PC-9 (cell line): ENCODE results near the gene ITGA5. TPM values are rescaled to one million over a fixed set of nuclear protein-coding genes. Genes with fewer than 3 reads are reported as not detected.

Experiments
- BruUV-seq: library from RNA; stranded (reverse); fragments of 400-500 nt; replicated peaks from 2 replicates; lab custom pipeline; 2021; lab: Mats Ljungman, UMichigan
- CTCF ChIA-PET: fragments of 300-600 bp; sonication (Branson Sonifier 250); formaldehyde crosslinking; loops from one replicate; lab custom pipeline; 2022; ENCODE audit warnings: antibody characterized with exemption; lab: Charles Lee
- POLR2A ChIA-PET: fragments of 300-600 bp; sonication (Branson Sonifier 250); formaldehyde crosslinking; loops from one replicate; lab custom pipeline; 2022; ENCODE audit warnings: antibody characterized with exemption; ENCODE audit not compliant: unreplicated experiment; lab: Charles Lee
- DNase-seq, 2 experiments: peaks; one replicate each; pipeline versions ENCODE4 v3.0.0 to v3.0.0-alpha.2; 2015 to 2022; ENCODE audit warnings: mixed read lengths in 1 of 2
- H2AFZ ChIP-seq: fragments of 200-600 bp; sonication (generic); 2 replicates; pipeline ENCODE4 v1.8.1; 2017; ENCODE audit warnings: antibody characterized with exemption
- H3F3A ChIP-seq: fragments of 200-600 bp; sonication (generic); 2 replicates; pipeline ENCODE4 v1.8.1; 2017; ENCODE audit warnings: antibody characterized with exemption, mild to moderate bottlenecking, low read depth; ENCODE audit not compliant: insufficient read depth
- H3K27ac ChIP-seq: fragments of 200-600 bp; sonication (generic); 2 replicates; pipeline ENCODE4 v1.6.1; 2016; ENCODE audit warnings: mixed run types
- H3K27me3 ChIP-seq: fragments of 200-600 bp; sonication (generic); 2 replicates; pipeline ENCODE4 v1.6.1; 2016; ENCODE audit warnings: low read depth, mixed run types; ENCODE audit not compliant: insufficient read depth
- H3K36me3 ChIP-seq: fragments of 200-600 bp; sonication (generic); 2 replicates; pipeline ENCODE4 v1.6.1; 2016; ENCODE audit warnings: low read depth, mixed run types
- H3K4me1 ChIP-seq: fragments of 200-600 bp; sonication (generic); replicated peaks from 2 replicates; pipeline ENCODE4 v1.6.1; 2016; ENCODE audit warnings: mixed run types; ENCODE audit not compliant: insufficient read depth
- H3K4me2 ChIP-seq: fragments of 200-600 bp; sonication (generic); 2 replicates; pipeline ENCODE4 v1.6.1; 2017; ENCODE audit warnings: mixed run types
- H3K4me3 ChIP-seq: fragments of 200-600 bp; sonication (generic); 2 replicates; pipeline ENCODE4 v1.6.1; 2016; ENCODE audit warnings: mixed run types
- H3K79me2 ChIP-seq: fragments of 200-600 bp; sonication (generic); 2 replicates; pipeline ENCODE4 v1.6.1; 2017; ENCODE audit warnings: low read depth, mixed run types
- H3K9me2 ChIP-seq: fragments of 200-600 bp; sonication (generic); 2 replicates; pipeline ENCODE4 v1.8.1; 2017; ENCODE audit warnings: mild to moderate bottlenecking; ENCODE audit not compliant: insufficient read depth
- H3K9me3 ChIP-seq: fragments of 200-600 bp; sonication (generic); 2 replicates; pipeline ENCODE4 v1.8.1; 2016; ENCODE audit warnings: low read depth; ENCODE audit not compliant: insufficient read depth
- H4K20me1 ChIP-seq: fragments of 200-600 bp; sonication (generic); 2 replicates; pipeline ENCODE4 v1.8.1; 2017; ENCODE audit not compliant: insufficient read depth
- EZH2 ChIP-seq: fragments of 200-600 bp; sonication (generic); IDR thresholded peaks from 2 replicates; pipeline ENCODE4 v1.8.0; 2017; ENCODE audit warnings: antibody characterized with exemption, low read depth
- intact Hi-C: fragments of 100-400 bp; cut with micrococcal nuclease; formaldehyde crosslinking; loops from one replicate; pipeline ENCODE4 v1.10.0; 2022; ENCODE audit not compliant: unreplicated experiment
- total RNA-seq: library from RNA; stranded (reverse); gene quantifications from 2 replicates; pipeline ENCODE4 v1.2.3, GENCODE V29; 2021
- TF ChIP-seq, protein P1 (sequence below): fragments of 200-600 bp; sonication (generic); conservative IDR thresholded peaks from 2 replicates; pipeline ENCODE4 v1.6.1; 2017; ENCODE audit warnings: mixed run types, antibody characterized with exemption, mild to moderate bottlenecking, moderate library complexity

Gene ITGA5
- total RNA-seq, 1 experiment from 2014 or later, result 28.4 TPM

DNA sequence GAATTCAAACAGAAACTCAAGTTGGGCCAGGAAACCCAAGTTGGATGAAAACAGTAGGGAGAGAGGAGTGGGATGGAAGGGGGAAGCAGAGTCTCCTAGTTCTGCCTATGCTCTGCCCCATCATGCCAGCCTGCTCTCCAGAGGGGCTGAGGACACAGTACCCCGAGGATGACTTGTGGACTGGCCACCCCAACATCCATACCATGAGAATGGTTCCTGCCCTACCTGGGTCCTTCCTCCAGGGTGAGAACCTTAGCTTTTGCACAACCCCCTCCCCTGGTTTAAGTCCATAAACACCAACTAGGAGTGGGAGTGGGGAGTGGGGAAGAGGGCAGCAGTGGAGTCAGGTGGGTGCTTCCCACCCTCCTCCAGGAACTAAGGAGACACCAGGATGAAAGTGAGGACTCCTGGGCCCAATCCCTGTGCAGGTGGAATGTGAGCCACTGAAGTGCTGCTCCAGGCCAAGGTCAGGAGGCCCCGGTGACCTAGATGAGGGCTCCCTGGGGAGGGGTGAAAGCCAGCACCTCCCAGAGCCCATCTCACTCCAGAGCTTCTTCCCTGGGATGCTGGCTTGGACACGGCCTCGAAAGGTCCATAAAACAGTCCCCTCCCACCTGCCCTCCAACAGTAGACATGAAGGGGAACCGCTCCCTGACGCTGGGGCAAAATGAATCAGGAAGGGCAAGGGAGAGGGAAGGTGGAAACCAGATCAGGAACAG is 41.1 kb downstream of the ITGA5 start:
- Histone ChIP-seq H3K36me3 (no peaks in the 10 kb centered on the region), H3K79me2 (no peaks in the 10 kb centered on the region), H3K9me2 (no peaks in the 10 kb centered on the region), H3K4me2 (peak overlapping the region; percentile 94; the same call in 1 of the 2 replicates), H3F3A (peaks cover 15% of the 10 kb centered on the region; the same call in 1 of the 2 replicates), H3K27me3 (no peaks in the 10 kb centered on the region), H3K4me3 (peak overlapping the region; percentile 59; the same call in 1 of the 2 replicates), H3K4me1 (peaks cover 37% of the 10 kb centered on the region), H3K27ac (no peak overlapping the region), H3K9me3 (no peaks in the 10 kb centered on the region), H4K20me1 (no peaks in the 10 kb centered on the region), H2AFZ (no peak overlapping the region)
- DNase-seq, result no peak
- no TSS peak for BruUV-seq
- ChIA-PET CTCF (interaction anchor here (1.6 kb wide), 1 partner anchor 9 kb away, joined by 8 read pairs; no protein-coding TSS in a partner anchor), POLR2A (no interaction called here)
- TF ChIP-seq, protein P1, sequence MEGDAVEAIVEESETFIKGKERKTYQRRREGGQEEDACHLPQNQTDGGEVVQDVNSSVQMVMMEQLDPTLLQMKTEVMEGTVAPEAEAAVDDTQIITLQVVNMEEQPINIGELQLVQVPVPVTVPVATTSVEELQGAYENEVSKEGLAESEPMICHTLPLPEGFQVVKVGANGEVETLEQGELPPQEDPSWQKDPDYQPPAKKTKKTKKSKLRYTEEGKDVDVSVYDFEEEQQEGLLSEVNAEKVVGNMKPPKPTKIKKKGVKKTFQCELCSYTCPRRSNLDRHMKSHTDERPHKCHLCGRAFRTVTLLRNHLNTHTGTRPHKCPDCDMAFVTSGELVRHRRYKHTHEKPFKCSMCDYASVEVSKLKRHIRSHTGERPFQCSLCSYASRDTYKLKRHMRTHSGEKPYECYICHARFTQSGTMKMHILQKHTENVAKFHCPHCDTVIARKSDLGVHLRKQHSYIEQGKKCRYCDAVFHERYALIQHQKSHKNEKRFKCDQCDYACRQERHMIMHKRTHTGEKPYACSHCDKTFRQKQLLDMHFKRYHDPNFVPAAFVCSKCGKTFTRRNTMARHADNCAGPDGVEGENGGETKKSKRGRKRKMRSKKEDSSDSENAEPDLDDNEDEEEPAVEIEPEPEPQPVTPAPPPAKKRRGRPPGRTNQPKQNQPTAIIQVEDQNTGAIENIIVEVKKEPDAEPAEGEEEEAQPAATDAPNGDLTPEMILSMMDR, result no peak
- TF ChIP-seq EZH2, result no peak
- intact Hi-C loops, result loop anchor here (5.0 kb wide), 1 partner anchor 371 kb away; the partner anchor contains the start of gene HOXC8

DNA sequence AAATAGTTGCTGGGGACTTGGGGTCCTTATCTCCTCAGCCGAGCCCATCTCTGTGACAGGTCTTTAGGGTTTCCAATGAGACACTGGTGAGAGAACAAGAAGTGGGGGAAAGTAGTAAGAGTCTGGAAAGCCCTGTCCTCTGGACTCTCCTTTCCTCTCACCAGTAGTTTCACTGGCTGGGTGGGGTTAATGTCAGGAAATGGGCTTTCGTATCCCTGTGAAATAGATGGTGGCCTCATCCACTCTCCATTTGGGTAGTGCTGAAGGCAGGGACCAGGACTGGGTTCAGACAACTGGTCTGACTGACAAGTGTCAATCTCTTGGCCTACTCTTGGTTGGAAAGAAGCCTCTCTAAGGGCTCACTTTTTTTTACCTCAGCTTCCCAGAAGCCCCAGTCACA is 42.1 kb downstream of the ITGA5 start:
- H3K4me2 ChIP-seq, result no peak overlapping the region
- no peaks in the 10 kb centered on the region for H3K9me3 ChIP-seq

DNA sequence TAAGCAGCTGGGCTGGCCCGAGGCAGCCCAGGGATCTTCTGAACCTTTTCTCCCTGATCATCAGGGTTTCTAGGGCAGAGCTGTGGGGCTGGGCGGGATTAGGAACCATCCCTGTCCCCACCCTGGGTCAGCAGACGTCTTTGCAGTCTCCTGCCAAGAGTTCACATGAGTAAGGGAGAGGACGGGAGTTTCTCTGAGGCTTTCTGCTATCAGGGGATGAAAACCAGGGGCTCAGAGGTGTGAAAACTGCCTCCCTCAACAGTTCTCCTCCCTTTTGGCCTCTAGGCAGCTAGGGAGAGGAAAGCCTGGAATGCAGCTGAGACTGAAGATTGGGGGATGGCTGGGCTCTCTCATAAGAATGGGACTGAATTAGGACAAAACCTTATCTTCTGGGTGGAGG is 42.5 kb downstream of the ITGA5 start:
- Histone ChIP-seq H3K9me3 (no peaks in the 10 kb centered on the region), H4K20me1 (no peaks in the 10 kb centered on the region), H3K4me3 (no peak overlapping the region), H3K27me3 (no peaks in the 10 kb centered on the region), H3F3A (peaks cover 21% of the 10 kb centered on the region; the same call in 1 of the 2 replicates), H3K4me1 (peaks cover 26% of the 10 kb centered on the region), H3K79me2 (no peaks in the 10 kb centered on the region), H3K4me2 (no peak overlapping the region), H3K9me2 (no peaks in the 10 kb centered on the region), H3K27ac (no peak overlapping the region), H3K36me3 (no peaks in the 10 kb centered on the region), H2AFZ (no peak overlapping the region)
- POLR2A ChIA-PET, result no interaction called here
- no peak for DNase-seq
- TF ChIP-seq, protein P1, result no peak
- no peak for TF ChIP-seq EZH2
- BruUV-seq, result no TSS peak
- CTCF ChIA-PET, result no interaction called here
- intact Hi-C loops, result loop anchor here (5.0 kb wide), 1 partner anchor 369 kb away; the partner anchor contains the start of gene HOXC8

More for the DNA sequence above, 42.1 kb downstream of the ITGA5 start:
- Histone ChIP-seq H3K79me2 (no peaks in the 10 kb centered on the region), H3K27me3 (no peaks in the 10 kb centered on the region), H3K27ac (no peak overlapping the region), H4K20me1 (no peaks in the 10 kb centered on the region), H3F3A (peaks cover 21% of the 10 kb centered on the region; the same call in 1 of the 2 replicates), H3K9me2 (no peaks in the 10 kb centered on the region), H3K4me1 (peaks cover 27% of the 10 kb centered on the region), H2AFZ (no peak overlapping the region), H3K4me3 (no peak overlapping the region), H3K36me3 (no peaks in the 10 kb centered on the region)
- intact Hi-C loops, result loop anchor here (5.0 kb wide), 1 partner anchor 370 kb away; the partner anchor contains the start of gene HOXC8
- CTCF ChIA-PET, result no interaction called here
- BruUV-seq, result TSS peak; percentile 18
- DNase-seq, result no peak
- POLR2A ChIA-PET, result no interaction called here
- no peak for TF ChIP-seq EZH2
- TF ChIP-seq, protein P1, result no peak
